Activated T-cell treated with anti-CD3 and anti-CD28 coated beads, Interleukin-2, amount 50 U/mL, for 4 hours (primary cell): ENCODE data around the gene ZEB2. TPM values are rescaled to one million over a fixed set of nuclear protein-coding genes. Genes with fewer than 3 reads are reported as not detected.

Experiments used
- ATAC-seq, 2 donors: fragments of 200-7000 bp; cut with Tn5 transposase; one replicate each; pipeline ENCODE4 v1.10.0; 2021
- DNase-seq: peaks from one replicate; pipeline ENCODE4 v3.0.0-alpha.2; 2020
- H3K27me3 Mint-ChIP-seq: one replicate; pipeline ENCODE4 v1.8.0; 2021; ENCODE audit warnings: low read depth, mixed read lengths
- H3K36me3 Mint-ChIP-seq: one replicate; pipeline ENCODE4 v1.8.0; 2022; ENCODE audit warnings: mixed read lengths; ENCODE audit not compliant: insufficient read depth
- H3K4me1 Mint-ChIP-seq: one replicate; pipeline ENCODE4 v1.8.0; 2021; ENCODE audit warnings: low read depth, mixed read lengths
- H3K4me3 Mint-ChIP-seq: one replicate; pipeline ENCODE4 v1.8.0; 2021; ENCODE audit warnings: mild to moderate bottlenecking, moderate library complexity, mixed read lengths
- H3K9me3 Mint-ChIP-seq: one replicate; pipeline ENCODE4 v1.8.0; 2021; ENCODE audit warnings: mixed read lengths
- total RNA-seq, 3 donors: library from RNA; stranded (reverse); gene quantifications; one replicate each; pipeline ENCODE4 v1.2.1, GENCODE V29; 2021

ZEB2 gene
- total RNA-seq, 3 donors from 2014 or later, result 14.4 to 35.9 (median 25.1) TPM

DNA sequence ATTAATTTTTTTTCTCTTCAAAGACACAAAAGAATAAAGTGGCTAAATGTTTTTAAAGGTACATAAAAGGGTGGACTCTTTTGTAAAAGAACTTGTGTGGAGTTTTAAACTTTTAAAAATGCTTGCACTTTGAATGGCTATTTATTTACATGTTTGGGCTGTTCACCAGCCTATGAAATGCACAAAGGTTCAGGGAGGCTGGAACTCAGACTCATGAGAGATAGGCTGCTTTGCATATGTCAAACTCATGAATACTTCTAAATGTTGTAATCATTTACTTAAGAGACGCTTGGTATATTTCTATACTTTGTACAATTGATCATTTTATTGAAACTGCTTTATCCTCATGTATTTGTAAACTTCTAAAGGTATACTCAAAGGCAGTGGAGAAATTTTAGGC, 79.9 kb downstream of the ZEB2 start:
- no peaks in the 10 kb centered on the region for H3K9me3 Mint-ChIP-seq
- peaks cover 9% of the 10 kb centered on the region for H3K4me1 Mint-ChIP-seq
- no peaks in the 10 kb centered on the region for H3K27me3 Mint-ChIP-seq
- H3K4me3 Mint-ChIP-seq, result no peak overlapping the region
- DNase-seq, result no peak
- peaks cover 2% of the 10 kb centered on the region for H3K36me3 Mint-ChIP-seq
- no peak for ATAC-seq

DNA sequence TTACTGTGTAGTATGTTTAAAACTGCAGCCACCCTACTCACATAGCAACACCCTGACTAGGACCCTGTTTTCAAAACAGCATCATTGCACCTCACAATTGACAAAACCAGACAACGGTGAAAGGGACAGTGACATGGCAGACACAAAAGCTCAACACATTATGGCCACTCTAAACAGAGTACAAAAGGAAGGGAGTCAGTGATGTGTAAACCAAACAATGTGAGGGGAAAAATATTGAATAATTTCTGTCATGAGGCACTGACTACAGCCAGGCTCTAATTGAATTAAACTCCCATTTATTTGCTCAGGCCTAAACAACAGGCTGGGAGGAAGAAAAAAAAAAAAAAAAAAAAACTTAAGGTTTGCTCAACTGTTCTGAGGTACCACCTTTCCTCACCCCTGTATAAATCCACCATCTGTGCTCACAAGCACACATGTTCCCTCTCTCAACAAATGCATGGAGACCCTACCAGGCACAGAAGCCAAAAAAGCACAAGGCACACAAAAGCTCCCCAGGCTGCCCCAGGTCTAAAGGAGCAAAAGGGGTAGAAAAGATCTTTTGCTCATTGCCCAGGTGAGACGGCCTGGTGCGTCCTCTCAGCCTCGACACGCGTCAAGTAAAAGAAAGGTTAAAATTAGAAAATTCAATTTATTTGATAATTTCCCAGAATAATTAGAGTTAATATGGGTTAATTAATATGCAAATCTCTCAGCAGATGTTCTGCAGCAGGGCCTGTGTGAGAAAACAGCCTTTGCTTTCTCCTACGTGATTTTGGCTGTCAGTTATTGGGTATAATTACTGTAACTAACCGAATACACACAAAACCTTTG, 80.9 kb downstream of the ZEB2 start:
- Mint-ChIP-seq H3K27me3 (no peaks in the 10 kb centered on the region), H3K4me1 (peaks cover 10% of the 10 kb centered on the region), H3K9me3 (no peaks in the 10 kb centered on the region), H3K36me3 (peaks cover 2% of the 10 kb centered on the region), H3K4me3 (no peak overlapping the region)
- DNase-seq, result no peak
- no peak for ATAC-seq

- H3K36me3 Mint-ChIP-seq, result peaks cover 2% of the 10 kb centered on the region
- no peak overlapping the region for H3K4me3 Mint-ChIP-seq
- ATAC-seq (no peak), DNase-seq (no peak)
- H3K4me1 Mint-ChIP-seq, result peaks cover 7% of the 10 kb centered on the region
- no peaks in the 10 kb centered on the region for H3K9me3 Mint-ChIP-seq
- no peaks in the 10 kb centered on the region for H3K27me3 Mint-ChIP-seq
These were observed 82.3 kb downstream of the ZEB2 start for GRCh38 chr2:144437636-144438035.

DNA sequence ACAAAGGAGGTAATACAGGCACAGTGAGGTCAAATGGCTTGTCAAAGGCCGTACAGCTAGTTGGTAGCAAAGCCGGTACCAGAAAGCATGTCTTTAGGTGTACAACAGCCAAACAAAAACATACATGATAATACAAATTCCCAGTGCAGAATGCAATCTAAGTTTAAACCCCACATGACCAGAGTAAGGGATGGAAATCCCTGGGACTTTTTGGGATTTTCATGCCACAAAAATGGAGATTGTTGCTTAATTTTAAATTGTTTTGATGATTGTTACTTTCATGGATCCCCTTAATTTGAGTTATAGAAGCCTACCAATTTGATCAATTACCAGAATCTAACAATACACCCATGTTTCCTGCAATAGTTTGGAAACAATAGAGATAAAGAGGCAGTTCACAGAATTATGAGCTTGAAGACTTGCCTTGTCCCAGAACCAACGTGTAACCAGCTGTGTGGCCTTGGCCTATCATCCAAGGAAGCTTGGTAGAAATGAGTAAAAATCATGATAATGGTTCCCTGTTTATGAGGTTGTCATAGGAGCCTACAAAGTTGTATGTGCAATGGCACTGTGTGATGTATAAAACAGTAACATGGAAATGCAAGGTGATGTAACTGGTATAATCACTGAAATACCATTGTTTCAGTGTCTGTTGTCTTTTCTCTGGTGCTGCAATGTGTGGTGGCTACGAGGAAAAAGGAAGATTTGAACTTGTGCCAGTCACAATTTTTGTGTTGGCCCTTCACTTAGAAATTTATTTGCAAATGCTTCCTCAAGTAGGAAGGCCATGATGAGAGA, 85.3 kb downstream of the ZEB2 start:
- DNase-seq, result no peak
- Mint-ChIP-seq H3K4me3 (no peak overlapping the region), H3K4me1 (peaks cover 8% of the 10 kb centered on the region), H3K36me3 (no peaks in the 10 kb centered on the region), H3K27me3 (no peaks in the 10 kb centered on the region), H3K9me3 (no peaks in the 10 kb centered on the region)
- no peak for ATAC-seq

DNA sequence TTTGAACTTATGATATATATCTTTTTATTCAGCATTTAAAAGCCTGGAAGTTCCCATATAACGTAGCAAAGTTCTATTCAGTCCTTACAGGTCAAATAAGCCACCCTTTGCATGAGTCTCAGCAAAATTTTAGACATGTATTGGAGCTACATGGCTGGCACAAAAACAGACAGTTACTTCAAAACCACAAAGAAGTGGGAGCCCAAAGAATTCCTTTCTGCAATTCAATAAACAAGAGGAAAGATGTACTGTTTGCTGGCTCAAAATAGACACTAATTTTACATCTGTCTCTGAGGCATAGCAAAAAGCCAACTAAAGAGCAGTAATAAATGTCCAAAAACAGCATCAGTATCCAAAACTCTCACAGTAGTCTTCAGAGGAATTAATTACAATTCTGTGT, 87.0 kb downstream of the ZEB2 start:
- peaks cover 6% of the 10 kb centered on the region for H3K4me1 Mint-ChIP-seq
- DNase-seq (no peak), ATAC-seq (no peak)
- no peaks in the 10 kb centered on the region for H3K9me3 Mint-ChIP-seq
- H3K27me3 Mint-ChIP-seq, result no peaks in the 10 kb centered on the region
- no peak overlapping the region for H3K4me3 Mint-ChIP-seq
- peaks cover 4% of the 10 kb centered on the region for H3K36me3 Mint-ChIP-seq

- no peak overlapping the region for H3K4me3 Mint-ChIP-seq
- ATAC-seq (no peak), DNase-seq (no peak)
- peaks cover 4% of the 10 kb centered on the region for H3K36me3 Mint-ChIP-seq
- H3K27me3 Mint-ChIP-seq, result no peaks in the 10 kb centered on the region
- peaks cover 9% of the 10 kb centered on the region for H3K4me1 Mint-ChIP-seq
- H3K9me3 Mint-ChIP-seq, result no peaks in the 10 kb centered on the region
These were observed 87.9 kb downstream of the ZEB2 start for GRCh38 chr2:144431998-144432397.

DNA sequence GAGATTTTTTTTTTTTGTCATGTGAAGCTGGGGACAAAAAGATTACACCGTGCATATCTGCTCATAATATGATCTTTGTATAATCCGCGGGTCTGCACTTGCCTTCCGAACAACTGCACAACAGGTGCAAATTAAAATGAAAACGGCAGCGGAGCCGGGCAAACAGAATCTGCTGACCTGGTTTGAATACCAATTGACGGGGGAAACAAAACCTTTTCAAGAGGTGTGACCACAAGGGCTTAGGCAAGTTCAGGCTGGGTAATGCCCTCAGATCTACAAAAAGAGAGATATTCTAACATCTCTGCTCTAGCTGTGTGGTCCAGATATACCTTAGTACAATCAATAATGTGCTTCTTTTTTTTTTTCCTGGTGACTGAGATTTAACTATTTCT, 88.5 kb downstream of the ZEB2 start:
- DNase-seq (no peak), ATAC-seq (no peak)
- Mint-ChIP-seq H3K9me3 (no peaks in the 10 kb centered on the region), H3K4me1 (peaks cover 11% of the 10 kb centered on the region), H3K4me3 (no peak overlapping the region), H3K36me3 (peaks cover 4% of the 10 kb centered on the region), H3K27me3 (no peaks in the 10 kb centered on the region)

DNA sequence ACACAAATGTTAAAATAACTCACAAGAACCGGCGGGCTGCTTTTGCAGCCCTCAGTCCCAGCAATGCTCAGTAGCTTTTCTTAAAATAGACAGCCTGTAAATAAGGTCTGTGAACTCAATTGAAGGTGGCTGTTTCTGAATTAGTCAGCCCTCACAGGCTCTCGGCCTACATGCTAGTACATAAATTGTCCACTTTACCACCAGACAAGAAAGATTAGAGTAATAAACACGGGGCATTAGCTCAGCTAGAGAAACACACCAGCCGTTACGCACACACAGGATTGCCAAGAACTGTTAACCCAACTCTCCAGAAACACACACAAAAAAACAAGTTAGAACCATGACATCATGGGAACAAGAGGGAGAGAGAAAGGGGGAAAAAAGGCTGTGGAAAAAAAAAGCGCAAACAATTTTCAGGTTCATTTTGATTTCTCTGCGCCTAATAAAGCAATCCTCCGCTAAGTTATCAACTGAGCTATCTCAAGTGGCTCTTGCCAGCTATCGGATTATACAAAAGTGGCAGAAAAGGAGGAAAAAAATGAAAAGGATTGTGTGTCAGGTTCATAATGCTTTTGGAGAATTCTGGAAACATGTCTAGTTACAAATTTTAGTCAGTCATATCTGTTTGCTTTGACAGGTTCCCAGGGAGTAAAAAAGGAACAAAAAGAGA, 89.1 kb downstream of the ZEB2 start:
- peak in 1 of 2 donors; percentile 71 for ATAC-seq

GRCh38 chr2:144429396-144430112, 90.4 kb downstream of the ZEB2 start:
- H3K27me3 Mint-ChIP-seq, result no peaks in the 10 kb centered on the region
- H3K36me3 Mint-ChIP-seq, result peaks cover 4% of the 10 kb centered on the region
- no peak for DNase-seq
- H3K9me3 Mint-ChIP-seq, result no peaks in the 10 kb centered on the region
- peaks cover 14% of the 10 kb centered on the region for H3K4me1 Mint-ChIP-seq
- no peak overlapping the region for H3K4me3 Mint-ChIP-seq
- ATAC-seq, result no peak

More for the DNA sequence above, 89.1 kb downstream of the ZEB2 start:
- Mint-ChIP-seq H3K4me3 (no peak overlapping the region), H3K36me3 (peaks cover 4% of the 10 kb centered on the region), H3K4me1 (peaks cover 14% of the 10 kb centered on the region), H3K27me3 (no peaks in the 10 kb centered on the region), H3K9me3 (no peaks in the 10 kb centered on the region)
- no peak for DNase-seq

DNA sequence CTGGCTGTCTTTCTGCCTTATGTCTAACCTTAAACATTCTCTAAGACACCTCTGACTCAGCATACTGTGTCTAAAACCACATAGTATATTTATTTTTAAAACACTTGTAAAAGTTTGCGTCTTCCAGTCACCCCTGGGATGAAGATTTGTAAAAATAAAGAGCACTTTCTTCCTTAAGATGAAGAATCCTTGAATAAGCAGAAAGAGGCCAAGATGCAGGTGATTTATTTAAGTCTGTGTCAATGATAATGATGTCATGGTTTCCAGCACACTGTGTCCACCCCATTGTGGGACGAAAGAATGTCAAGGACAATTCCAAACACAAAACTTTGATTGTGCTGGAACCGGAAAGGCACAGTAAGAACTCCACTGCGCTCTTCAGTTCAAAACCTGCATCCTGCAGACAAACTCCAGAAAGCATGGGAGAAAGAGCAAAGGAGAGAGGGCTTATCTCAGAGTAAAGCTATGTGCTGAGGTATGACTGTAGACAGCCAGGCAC, 92.9 kb downstream of the ZEB2 start:
- peaks cover 9% of the 10 kb centered on the region for H3K36me3 Mint-ChIP-seq
- ATAC-seq (no peak), DNase-seq (no peak)
- peaks cover 5% of the 10 kb centered on the region for H3K27me3 Mint-ChIP-seq
- no peak overlapping the region for H3K4me3 Mint-ChIP-seq
- H3K4me1 Mint-ChIP-seq, result peaks cover 18% of the 10 kb centered on the region
- no peaks in the 10 kb centered on the region for H3K9me3 Mint-ChIP-seq

- Mint-ChIP-seq H3K9me3 (no peaks in the 10 kb centered on the region), H3K36me3 (peaks cover 9% of the 10 kb centered on the region), H3K27me3 (peaks cover 5% of the 10 kb centered on the region), H3K4me3 (no peak overlapping the region), H3K4me1 (peaks cover 16% of the 10 kb centered on the region)
- DNase-seq, result no peak
- ATAC-seq, result no peak
These were observed 93.6 kb downstream of the ZEB2 start for GRCh38 chr2:144426355-144426754.

DNA sequence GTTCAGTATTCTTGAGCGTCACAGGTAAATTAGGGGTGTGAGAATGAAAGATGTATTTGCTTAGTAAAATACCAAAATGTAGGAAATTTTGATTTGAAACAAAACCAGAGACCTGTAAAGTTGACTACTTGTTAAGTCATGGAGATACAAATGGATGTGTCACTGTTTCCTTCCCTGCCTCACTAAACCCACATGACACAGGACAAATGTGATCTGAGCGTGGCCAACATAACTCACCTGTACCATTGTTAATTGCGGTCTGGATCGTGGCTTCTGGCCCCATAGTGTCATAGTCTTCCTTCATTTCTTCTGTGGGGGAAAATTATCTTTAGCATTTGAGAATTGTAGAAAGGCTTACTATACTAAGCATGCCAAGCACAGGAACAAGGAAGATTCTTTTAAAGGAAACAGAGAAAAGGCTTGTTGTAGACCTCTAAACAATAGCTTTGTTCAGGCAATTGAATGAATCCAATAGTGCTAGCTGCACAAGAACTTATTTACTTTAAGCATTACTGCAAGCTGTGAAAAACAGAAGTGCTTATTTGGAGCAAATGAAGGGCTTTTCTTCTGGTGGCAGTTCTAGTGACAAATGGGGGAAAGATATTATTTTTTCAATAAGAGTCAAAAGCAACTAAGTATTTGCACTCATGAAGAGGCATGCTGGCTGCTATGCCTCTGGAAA, 95.2 kb downstream of the ZEB2 start:
- peaks cover 11% of the 10 kb centered on the region for H3K36me3 Mint-ChIP-seq

More for the DNA sequence above, 95.2 kb downstream of the ZEB2 start:
- H3K4me3 Mint-ChIP-seq, result no peak overlapping the region
- DNase-seq (no peak), ATAC-seq (peak in 1 of 2 donors; percentile 59)
- peaks cover 16% of the 10 kb centered on the region for H3K4me1 Mint-ChIP-seq
- H3K27me3 Mint-ChIP-seq, result peaks cover 5% of the 10 kb centered on the region
- no peaks in the 10 kb centered on the region for H3K9me3 Mint-ChIP-seq
